Transverse colon (tissue), 4 donors: ENCODE data around the gene TOGARAM2. TPM values are rescaled to one million over a fixed set of nuclear protein-coding genes. Genes with fewer than 3 reads are reported as not detected.

Source experiments
- DNase-seq: peaks from one replicate; pipeline ENCODE4 v3.0.0-alpha.2; 2019
- H3K27ac ChIP-seq, 4 donors: fragments of 200-600 bp; sonication (generic); 2 replicates each; pipeline ENCODE4 v1.5.1; 2016 to 2018; ENCODE audit warnings: inconsistent platforms in 4 of 4
- H3K27me3 ChIP-seq: fragments of 200-600 bp; sonication (generic); 2 replicates; pipeline ENCODE4 v1.5.1; 2017; ENCODE audit warnings: inconsistent platforms
- H3K36me3 ChIP-seq, 4 donors: fragments of 200-600 bp; sonication (generic); 2 replicates each; pipeline ENCODE4 v1.5.1; 2017 to 2019; ENCODE audit warnings: inconsistent platforms in 4 of 4
- H3K4me1 ChIP-seq, 4 donors: fragments of 200-600 bp; sonication (generic); 2 replicates each; pipeline ENCODE4 v1.5.1; 2017 to 2020; ENCODE audit warnings: inconsistent platforms in 4 of 4
- H3K4me3 ChIP-seq, 4 donors: fragments of 200-600 bp; sonication (generic); 1 replicate in 1 of 4; 2 replicates in 3 of 4; pipeline versions ENCODE4 v1.5.1 to v1.6.1; 2017 to 2019; ENCODE audit warnings: inconsistent platforms in 4 of 4
- H3K9me3 ChIP-seq, 2 donors: fragments of 200-600 bp; sonication (generic); 2 replicates each; pipeline ENCODE4 v1.5.1; 2017 to 2019; ENCODE audit warnings: inconsistent platforms in 2 of 2
- EP300 ChIP-seq: sonication (generic); formaldehyde crosslinking; IDR thresholded peaks from one replicate; pipeline ENCODE4 v1.6.1; 2017; ENCODE audit warnings: antibody characterized with exemption, low read depth
- POLR2A ChIP-seq: fragments of 450-650 bp; IDR thresholded peaks from one replicate; pipeline ENCODE4 v1.6.1; 2016; ENCODE audit warnings: antibody characterized with exemption, mild to moderate bottlenecking, moderate library complexity
- POLR2AphosphoS5 ChIP-seq, 3 donors: sonication (generic); formaldehyde crosslinking; IDR thresholded peaks; one replicate each; pipeline ENCODE4 v1.6.1; 2016; ENCODE audit warnings: antibody characterized with exemption in 3 of 3
- WGBS, 2 donors: methylation state at CpG; one replicate each; pipeline ENCODE4 v1.1.5; 2018; ENCODE audit warnings: low coverage in 1 of 2; 5-methylcytosine and 5-hydroxymethylcytosine counted together
- in situ Hi-C, 4 donors: fragments of 200-750 bp; cut with MboI; loops; one replicate each; pipeline versions ENCODE4 v1.15.0 to v1.15.1; 2017; ENCODE audit warnings: low sequenced_read_pairs in 3 of 4, low pct_ligation_motif_present in 1 of 4, low pct_unique_long_range_greater_than_20kb in 1 of 4
- intact Hi-C: fragments of 100-400 bp; cut with DNase I; formaldehyde crosslinking; loops from one replicate; pipeline ENCODE4 v1.15.1; 2023; ENCODE audit warnings: low total_unique reads
- total RNA-seq, 4 donors: library from RNA; depleted of rRNA; stranded (reverse); fragments of >200 nt; gene quantifications; one replicate each; pipeline ENCODE4 v1.1.0, GENCODE V29; 2016
- TF ChIP-seq, protein P1 (sequence below), 5 experiments: fragments of 200-600 bp in 3 of 5; fragments of 450-650 bp in 2 of 5; sonication (generic) in 3 of 5; IDR thresholded peaks; 1 replicate in 2 of 5; 2 replicates in 3 of 5; pipeline ENCODE4 v1.5.1; 2016 to 2017; ENCODE audit warnings: antibody characterized with exemption in 5 of 5, inconsistent platforms in 3 of 5, mild to moderate bottlenecking in 2 of 5, moderate library complexity in 1 of 5

TOGARAM2 gene
- total RNA-seq, 4 donors from 2014 or later, result 0.79 to 7.1 (median 3.1) TPM; not detected in 1

DNA sequence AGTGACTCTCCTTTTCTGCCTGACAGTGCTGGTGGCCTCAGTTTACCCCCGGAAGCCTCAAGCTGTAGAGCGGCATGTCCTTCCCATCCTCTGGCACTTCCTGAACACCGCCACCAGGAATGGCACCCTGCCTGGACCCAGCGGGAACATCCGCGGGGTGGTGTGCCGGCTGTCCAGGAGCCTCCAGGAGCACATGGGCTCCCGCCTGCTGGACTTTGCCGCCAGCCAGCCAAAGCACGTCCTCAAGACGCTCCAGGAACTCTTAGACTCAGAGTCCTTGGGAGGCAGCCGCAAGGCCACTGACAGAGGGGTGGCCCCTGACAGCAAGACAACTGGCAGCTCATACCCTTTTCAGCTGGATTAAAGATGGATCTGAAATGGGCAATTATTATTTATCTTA, 70.6 kb downstream of the TOGARAM2 start:
- intact Hi-C loops (no loop called here), in situ Hi-C loops (no loop called here)
- 92 to 93% methylated on average over 2 to 12 of the region's 12 CpGs for WGBS, 2 donors
- no peak overlapping the region for H3K4me3 ChIP-seq
- no peaks in the 10 kb centered on the region for H3K9me3 ChIP-seq
- DNase-seq, result no peak
- no peaks in the 10 kb centered on the region for H3K36me3 ChIP-seq
- H3K27me3 ChIP-seq, result no peaks in the 10 kb centered on the region
- no peaks in the 10 kb centered on the region for H3K4me1 ChIP-seq
- H3K27ac ChIP-seq, result no peak overlapping the region
- TF ChIP-seq POLR2A (no peak), EP300 (no peak), POLR2AphosphoS5 (IDR thresholded peaks at IDR 0.05) (no peak)
- TF ChIP-seq, protein P1, sequence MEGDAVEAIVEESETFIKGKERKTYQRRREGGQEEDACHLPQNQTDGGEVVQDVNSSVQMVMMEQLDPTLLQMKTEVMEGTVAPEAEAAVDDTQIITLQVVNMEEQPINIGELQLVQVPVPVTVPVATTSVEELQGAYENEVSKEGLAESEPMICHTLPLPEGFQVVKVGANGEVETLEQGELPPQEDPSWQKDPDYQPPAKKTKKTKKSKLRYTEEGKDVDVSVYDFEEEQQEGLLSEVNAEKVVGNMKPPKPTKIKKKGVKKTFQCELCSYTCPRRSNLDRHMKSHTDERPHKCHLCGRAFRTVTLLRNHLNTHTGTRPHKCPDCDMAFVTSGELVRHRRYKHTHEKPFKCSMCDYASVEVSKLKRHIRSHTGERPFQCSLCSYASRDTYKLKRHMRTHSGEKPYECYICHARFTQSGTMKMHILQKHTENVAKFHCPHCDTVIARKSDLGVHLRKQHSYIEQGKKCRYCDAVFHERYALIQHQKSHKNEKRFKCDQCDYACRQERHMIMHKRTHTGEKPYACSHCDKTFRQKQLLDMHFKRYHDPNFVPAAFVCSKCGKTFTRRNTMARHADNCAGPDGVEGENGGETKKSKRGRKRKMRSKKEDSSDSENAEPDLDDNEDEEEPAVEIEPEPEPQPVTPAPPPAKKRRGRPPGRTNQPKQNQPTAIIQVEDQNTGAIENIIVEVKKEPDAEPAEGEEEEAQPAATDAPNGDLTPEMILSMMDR (IDR thresholded peaks at IDR 0.05), result no peak

- no peak for DNase-seq
- Histone ChIP-seq H3K4me3 (no peak overlapping the region), H3K4me1 (no peaks in the 10 kb centered on the region), H3K27ac (no peak overlapping the region), H3K36me3 (no peaks in the 10 kb centered on the region), H3K9me3 (no peaks in the 10 kb centered on the region), H3K27me3 (no peaks in the 10 kb centered on the region)
- in situ Hi-C loops, result no loop called here
- intact Hi-C loops, result no loop called here
- WGBS, 2 donors, result 87 to 100% methylated on average over 1 to 6 of the region's 6 CpGs
- TF ChIP-seq, protein P1 (IDR thresholded peaks at IDR 0.05), result no peak
- no peak for TF ChIP-seq EP300
- no peak for TF ChIP-seq POLR2A
- no peak for TF ChIP-seq POLR2AphosphoS5 (IDR thresholded peaks at IDR 0.05)
Observed at GRCh38 chr2:29052807-29053206, 71.7 kb downstream of the TOGARAM2 start.

GRCh38 chr2:29053223-29053622, 72.1 kb downstream of the TOGARAM2 start:
- no peak overlapping the region for H3K4me3 ChIP-seq
- in situ Hi-C loops, result no loop called here

GRCh38 chr2:29053670-29054400, 72.7 kb downstream of the TOGARAM2 start:
- DNase-seq, result no peak
- Histone ChIP-seq H3K27ac (no peak overlapping the region), H3K4me3 (no peak overlapping the region), H3K27me3 (no peaks in the 10 kb centered on the region), H3K9me3 (no peaks in the 10 kb centered on the region), H3K36me3 (no peaks in the 10 kb centered on the region), H3K4me1 (no peaks in the 10 kb centered on the region)
- 81 to 100% methylated on average over 1 to 5 of the region's 5 CpGs for WGBS, 2 donors
- in situ Hi-C loops (no loop called here), intact Hi-C loops (loop anchor here (1.0 kb wide), 1 partner anchor 22 kb away; no protein-coding TSS in a partner anchor)
- TF ChIP-seq POLR2A (no peak), POLR2AphosphoS5 (IDR thresholded peaks at IDR 0.05) (no peak), EP300 (no peak)
- TF ChIP-seq, protein P1 (IDR thresholded peaks at IDR 0.05), result no peak

More at GRCh38 chr2:29053223-29053622, 72.1 kb downstream of the TOGARAM2 start:
- H3K27ac ChIP-seq, result no peak overlapping the region
- H3K36me3 ChIP-seq, result no peaks in the 10 kb centered on the region
- 67 to 77% methylated on average over 6 to 7 of the region's 7 CpGs for WGBS, 2 donors
- no peaks in the 10 kb centered on the region for H3K27me3 ChIP-seq
- H3K9me3 ChIP-seq, result no peaks in the 10 kb centered on the region
- H3K4me1 ChIP-seq, result no peaks in the 10 kb centered on the region
- no peak for DNase-seq
- TF ChIP-seq, protein P1 (IDR thresholded peaks at IDR 0.05), result no peak
- TF ChIP-seq POLR2A, result no peak
- TF ChIP-seq EP300, result no peak
- TF ChIP-seq POLR2AphosphoS5 (IDR thresholded peaks at IDR 0.05), result no peak
- intact Hi-C loops, result no loop called here
